GM19328 (cell line): ENCODE measurements around the gene DNAJC18.

Experiments
- ATAC-seq: cut with Tn5 transposase; IDR thresholded peaks from one replicate; pipeline ENCODE4 v1.9.1; 2021; ENCODE audit warnings: mild to moderate bottlenecking, moderate library complexity; ENCODE audit not compliant: unreplicated experiment

DNAJC18 gene

DNA sequence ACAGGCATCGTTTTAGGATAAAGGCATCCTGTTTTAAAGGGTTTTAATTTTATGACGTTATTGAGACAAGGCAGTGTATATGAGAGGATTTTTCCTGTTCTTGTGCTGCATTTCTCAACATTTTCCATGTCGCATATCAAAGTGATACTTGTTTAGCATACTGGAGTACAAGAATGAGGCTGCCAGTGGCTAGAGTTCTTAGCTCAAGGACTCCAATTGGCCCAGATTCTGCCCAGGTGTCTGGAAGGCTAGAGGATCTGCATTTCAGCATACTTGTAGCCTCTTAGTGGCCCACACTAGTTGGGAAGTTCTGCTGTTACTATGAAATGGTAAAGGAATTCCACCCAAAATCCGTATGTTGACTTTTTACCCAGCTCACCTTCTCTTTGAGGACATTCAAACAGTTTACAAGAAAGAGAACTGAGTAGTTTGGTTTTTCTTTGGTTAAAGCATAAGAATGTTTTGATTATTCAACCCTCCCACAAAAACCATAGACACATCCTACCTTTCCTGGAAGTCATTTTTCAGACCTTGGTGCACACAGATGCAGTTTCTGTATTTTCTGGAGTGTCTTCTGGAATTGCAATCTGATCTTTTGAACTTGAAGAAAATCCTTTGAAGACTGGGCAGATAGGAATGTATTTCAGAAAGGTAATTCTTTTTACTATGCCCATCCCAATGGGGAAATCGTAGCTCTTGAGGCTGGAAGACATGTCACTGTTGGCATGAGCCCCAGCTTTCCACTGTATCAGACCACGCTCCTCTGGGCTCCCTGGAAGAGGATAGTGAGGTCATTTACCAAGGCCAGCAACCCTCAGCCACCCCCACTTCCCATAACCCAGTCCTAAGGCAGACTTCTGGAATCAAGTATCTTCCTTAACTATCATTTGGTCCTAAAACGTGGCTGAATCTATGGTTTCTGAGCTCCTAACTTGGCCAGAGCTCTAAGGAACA lies 67.6 kb downstream of the DNAJC18 start:
- ATAC-seq: no peak

GRCh38 chr5:139369181-139369580 lies 70.1 kb downstream of the DNAJC18 start:
- no peak for ATAC-seq

GRCh38 chr5:139368613-139369012 lies 70.7 kb downstream of the DNAJC18 start:
- ATAC-seq: no peak

DNA sequence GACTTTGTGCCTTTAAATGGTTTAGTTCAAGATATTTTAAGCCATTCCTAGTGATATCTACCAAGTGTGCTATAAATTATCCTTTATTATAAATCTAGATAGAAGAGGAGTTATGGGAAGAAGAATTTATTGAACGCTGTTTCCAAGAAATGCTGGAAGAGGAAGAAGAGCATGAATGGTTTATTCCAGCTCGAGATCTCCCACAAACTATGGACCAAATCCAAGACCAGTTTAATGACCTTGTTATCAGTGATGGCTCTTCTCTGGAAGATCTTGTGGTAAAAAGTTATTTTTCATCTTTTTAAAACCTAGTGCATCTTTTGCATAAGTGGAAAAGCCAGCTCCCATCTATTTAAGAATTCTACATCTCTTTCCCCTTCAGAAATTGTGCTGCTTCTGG lies 74.9 kb downstream of the DNAJC18 start:
- ATAC-seq: no peak

DNA sequence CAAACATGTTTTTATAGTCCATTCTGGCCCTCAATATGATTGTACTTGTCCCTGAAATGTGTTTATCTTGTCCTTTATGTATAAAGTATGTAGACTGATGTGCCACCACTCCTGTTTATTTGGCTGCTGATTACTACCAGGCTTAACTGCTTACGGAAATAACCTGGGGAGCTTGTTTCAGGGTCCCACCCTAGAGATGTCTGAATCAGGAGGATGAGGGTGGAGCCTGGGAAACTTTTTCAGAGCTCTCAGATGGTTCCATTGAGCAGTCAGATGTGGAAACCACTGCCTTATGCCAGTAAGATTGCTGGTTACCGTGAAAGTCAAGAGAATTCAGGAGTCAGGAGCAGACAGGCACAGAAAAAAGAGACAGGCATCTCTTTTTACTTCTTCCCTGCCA lies 75.4 kb downstream of the DNAJC18 start:
- ATAC-seq: no peak

DNA sequence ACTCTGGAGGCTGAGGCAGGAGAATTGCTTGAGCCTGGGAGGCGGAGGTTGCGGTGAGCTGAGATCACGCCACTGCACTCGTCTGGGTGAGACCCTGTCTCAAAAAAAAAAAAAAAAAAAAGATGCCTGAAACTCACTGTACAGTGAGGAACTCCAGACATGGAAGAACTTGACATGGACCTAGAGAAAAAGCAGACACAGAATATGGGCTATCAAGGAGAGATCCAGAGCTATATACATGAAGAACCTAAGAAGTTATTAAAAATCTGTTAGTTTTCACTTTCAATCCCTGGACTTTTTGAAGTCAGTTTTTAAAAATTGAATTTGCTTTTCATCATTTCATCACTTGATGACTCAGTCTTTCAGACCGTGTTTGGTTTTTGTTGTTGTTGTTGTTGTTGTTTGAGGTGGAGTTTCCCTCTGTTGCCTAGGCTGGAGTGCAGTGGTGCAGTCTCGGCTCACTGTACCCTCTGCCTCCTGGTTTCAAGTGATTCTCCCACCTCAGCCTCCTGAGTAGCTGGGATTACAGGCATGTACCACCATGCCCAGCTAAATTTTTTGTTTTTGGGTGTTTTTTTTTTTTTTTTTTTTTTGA lies 77.4 kb downstream of the DNAJC18 start:
- no peak for ATAC-seq

GRCh38 chr5:139360384-139360783 lies 78.9 kb downstream of the DNAJC18 start:
- no peak for ATAC-seq
